GM21825 (cell line): ENCODE measurements around the gene CCDC33.

Experiments
- ATAC-seq: cut with Tn5 transposase; IDR thresholded peaks from one replicate; pipeline ENCODE4 v1.9.1; 2021; ENCODE audit warnings: mild to moderate bottlenecking, moderate library complexity; ENCODE audit not compliant: unreplicated experiment

CCDC33 gene

GRCh38 chr15:74228723-74229081, 7.4 kb upstream of the CCDC33 start:
- no peak for ATAC-seq

GRCh38 chr15:74229686-74230085, 6.4 kb upstream of the CCDC33 start:
- ATAC-seq, result no peak

DNA sequence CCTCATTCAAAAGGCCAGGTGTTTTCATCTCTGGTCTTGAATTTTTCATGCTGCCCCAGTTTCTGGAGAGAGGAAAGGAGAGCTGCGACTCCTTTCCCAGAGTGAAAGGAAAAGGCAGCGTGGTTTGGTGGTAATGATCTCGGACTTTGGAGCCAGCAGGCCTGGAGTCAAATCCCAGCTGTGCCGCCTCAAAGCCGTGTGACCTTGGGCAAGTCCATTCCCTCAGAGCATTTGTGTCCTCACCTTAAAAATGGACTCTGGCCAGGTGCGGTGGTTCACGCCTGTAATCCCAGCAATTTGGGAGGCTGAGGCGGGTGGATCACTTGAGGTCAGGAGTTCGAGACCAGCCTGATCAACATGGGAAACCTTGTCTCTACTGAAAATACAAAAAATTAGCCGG, 4.7 kb upstream of the CCDC33 start:
- no peak for ATAC-seq

- no peak for ATAC-seq
These were observed 2.8 kb upstream of the CCDC33 start for GRCh38 chr15:74233373-74233772.

GRCh38 chr15:74233851-74234597, 2.1 kb upstream of the CCDC33 start:
- no peak for ATAC-seq

DNA sequence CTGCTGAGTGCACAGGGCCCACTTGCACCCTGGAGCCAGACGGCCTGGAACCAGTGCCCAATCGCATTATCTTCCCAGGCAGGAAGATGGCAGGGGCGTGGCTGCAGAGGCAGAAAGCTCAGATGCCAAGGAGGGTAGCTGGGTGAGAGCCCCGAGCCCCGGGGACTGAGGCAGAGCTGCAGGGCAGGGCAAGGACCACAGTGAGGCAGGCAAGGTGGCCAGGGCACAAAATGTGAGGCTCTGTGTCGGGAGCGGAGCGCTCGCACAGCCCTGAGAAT, 1.6 kb upstream of the CCDC33 start:
- ATAC-seq, result no peak

DNA sequence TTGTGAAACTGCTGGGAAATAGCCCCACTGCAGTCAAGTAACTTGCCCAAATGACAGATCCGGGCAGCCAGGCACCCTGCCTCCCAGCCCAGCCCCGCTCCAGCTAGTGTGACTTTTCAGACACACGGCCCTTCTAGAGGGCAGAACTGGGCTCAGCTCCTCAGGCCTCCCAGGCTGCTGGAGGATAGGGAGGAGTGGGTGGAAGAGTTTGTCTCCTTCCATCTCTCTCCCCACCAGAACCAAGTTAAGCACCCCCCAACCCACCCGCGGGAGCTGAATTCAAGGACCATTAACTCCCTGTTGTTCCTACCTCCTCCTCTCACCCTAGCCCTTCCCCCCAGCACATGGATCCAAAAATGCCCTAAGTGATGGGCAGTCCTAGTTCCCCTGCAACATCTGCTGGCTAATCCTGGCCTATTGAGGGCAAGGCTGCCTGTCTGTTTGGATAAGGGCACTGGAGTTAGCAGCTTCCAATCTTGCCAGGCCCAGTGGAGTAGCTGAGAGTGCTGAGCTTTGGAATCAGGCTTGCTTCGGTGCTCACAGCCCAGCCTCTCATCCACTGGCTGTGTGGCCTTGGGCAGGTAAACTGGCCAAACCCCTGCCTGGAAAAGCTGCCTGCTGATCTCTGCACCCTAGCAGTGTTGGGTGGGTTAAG, 3.1 kb downstream of the CCDC33 start:
- ATAC-seq, result no peak

DNA sequence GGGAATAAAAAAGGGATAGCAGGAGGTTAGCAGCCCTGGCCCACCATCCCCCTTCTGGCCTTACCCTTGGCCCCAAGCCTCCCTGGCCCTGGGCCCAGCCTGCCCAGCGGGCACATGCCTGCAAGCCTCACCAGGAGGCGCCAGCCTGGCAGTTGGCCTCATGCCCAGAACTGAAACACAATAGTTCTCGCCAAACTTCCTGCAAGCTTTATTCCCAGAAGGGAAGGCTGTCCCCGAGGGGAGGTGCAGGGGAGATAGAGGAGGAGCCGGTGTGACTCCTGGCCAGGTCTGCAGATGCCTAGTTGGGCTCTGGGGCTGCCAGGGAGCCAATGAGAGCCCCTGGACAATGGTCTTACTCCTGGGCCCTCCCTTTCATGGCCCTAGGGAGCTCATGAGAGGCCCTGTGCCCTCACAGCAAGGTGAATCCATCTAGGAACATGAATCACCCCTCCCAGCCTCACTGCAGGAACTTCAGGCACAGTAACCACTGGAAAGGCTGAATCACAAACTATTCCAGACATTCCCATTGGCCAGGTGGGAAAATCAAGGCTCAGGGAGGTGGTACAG, 4.0 kb downstream of the CCDC33 start:
- ATAC-seq, result no peak

DNA sequence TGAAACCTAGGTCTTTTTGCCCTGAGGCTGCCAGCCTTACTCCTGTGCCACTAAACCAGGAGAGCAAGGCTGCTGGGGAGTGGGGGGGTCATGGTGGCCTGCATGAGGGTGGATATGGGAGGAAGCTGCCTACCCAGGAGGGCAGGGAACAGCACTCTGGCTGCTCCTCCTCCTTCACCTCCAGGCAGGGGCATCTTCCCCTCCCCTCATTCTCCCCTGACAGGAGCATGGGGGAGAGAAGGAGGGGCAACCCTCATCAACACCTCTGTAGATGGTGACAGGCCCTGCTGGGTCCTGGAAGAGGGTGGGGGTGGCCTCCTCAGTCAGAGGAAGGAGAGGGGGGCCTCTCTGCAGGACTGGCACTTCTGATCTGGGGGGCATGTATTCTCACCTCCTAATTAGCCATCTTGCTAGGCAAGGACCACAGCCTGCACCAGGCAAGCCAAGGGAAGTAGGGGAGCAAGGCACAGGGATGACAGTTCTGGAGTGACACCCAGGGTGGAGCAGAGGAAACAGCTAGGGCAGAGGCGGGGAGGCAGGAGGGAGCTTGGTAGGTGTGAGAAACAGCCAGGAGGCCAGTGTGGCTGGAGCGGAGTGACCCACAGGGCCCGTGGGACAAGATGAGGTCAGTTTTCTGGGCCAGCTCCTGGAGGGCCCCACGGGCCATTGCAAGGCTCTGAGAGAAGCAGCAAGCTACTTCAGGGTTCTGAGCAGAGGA, 4.9 kb downstream of the CCDC33 start:
- ATAC-seq, result no peak

- ATAC-seq, result no peak
These were observed 6.5 kb downstream of the CCDC33 start for GRCh38 chr15:74242441-74243185.

DNA sequence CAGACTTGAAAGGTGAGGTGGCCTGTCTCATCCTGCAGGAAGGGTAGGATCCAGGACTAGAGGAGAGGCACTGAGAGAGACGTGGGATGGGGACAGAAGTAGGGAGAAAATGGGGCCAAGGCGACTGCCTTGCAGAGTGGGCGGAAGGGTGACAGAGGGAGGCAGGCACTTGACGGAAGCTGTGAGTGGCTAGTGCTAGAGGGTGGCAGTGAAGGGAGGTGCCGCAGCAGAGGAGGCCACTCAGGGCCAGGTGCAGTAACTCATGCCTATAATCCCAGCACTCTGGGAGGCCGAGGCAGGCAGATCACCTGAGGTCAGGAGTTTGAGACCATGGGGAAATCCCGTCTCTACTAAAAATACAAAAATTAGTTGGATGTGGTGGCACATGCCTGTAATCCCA, 7.3 kb downstream of the CCDC33 start:
- ATAC-seq, result no peak

DNA sequence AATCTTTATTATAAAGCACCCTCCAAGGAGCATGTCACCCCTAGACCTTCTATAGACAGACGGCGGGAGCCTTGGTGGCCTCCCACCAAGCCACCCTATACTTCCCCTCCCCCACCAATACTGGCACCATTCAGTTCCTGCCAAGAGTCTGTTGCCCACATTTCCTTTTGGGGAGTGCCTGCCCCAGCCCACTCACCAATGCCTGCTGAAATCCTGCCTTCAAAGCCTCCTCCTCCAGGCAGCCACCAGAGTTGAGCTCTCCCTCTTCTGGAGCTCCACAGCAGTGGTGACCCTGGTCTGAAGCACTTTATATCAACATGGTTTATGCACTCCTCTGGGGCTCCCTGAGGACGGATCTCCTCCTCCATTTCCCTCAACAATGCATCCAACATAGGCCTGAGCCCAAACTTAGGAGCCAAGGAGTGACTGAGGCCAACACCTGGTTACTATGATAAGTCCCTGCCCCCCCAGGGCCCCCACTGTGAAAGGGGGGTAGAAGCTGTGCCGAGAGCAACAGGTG, 8.8 kb downstream of the CCDC33 start:
- no peak for ATAC-seq

- no peak for ATAC-seq
These were observed 9.3 kb downstream of the CCDC33 start for GRCh38 chr15:74245342-74245931.

DNA sequence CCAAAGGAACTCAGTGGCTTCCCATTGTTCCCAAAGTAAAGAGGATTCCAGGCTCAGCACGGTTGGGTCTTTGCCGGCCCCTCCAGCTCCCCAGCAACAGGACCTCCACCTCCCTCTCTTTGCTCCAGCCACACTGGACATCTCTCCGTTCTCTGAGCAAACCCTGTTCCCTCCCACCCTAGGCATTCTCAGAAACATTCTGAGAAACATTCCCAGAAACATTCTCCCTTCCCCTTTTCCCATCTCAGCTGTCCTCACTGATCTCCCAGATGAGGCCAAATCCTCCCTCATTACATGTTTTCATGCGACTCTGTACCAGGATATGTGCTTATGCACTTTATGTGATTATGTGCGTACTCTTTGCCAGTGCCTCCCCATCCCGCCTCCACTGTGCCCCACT, 14.1 kb downstream of the CCDC33 start:
- ATAC-seq, result no peak

- no peak for ATAC-seq
These were observed 15.1 kb downstream of the CCDC33 start for GRCh38 chr15:74251131-74251811.

GRCh38 chr15:74252291-74252690, 16.2 kb downstream of the CCDC33 start:
- no peak for ATAC-seq

- ATAC-seq, result no peak
These were observed 16.6 kb downstream of the CCDC33 start for GRCh38 chr15:74252721-74253120.

- ATAC-seq, result no peak
These were observed 17.2 kb downstream of the CCDC33 start for GRCh38 chr15:74253211-74253921.

- no peak for ATAC-seq
These were observed 21.0 kb downstream of the CCDC33 start for GRCh38 chr15:74257105-74257504.

DNA sequence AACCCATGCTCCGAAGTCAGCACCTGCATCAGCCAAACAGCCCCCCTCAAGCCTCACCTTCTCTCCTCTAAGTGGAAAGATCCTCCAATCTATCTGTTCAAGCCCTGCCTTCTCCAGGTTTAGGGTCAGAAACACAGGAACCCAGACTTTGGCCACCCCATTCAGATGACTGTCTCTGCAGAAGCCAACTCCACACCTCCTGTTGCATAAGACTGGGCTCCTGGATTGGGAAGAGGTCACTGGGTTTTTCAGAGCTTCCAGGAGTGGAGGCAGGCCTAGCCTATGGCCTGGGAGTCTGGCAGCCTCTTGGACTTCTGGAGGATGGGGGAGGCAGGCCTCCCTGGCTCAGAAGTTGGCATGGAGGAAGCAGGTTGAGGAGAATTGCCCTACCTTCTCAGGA, 21.5 kb downstream of the CCDC33 start:
- no peak for ATAC-seq
